ENCODE measurements around the gene KLHDC7B.
"Not testable (repeated sequence)": the region's sequence is repeated elsewhere in the genome, so short reads cannot be mapped to it uniquely, and the experiment has no call there.

- not testable (repeated sequence) for TF ChIP-seq CTCF (IDR thresholded peaks at IDR 0.05; ENCODE audit: insufficient read depth, low read length); SPI1 (IDR thresholded peaks at IDR 0.05; ENCODE audit: borderline replicate concordance, low read depth); REST (IDR thresholded peaks at IDR 0.05; ENCODE audit: insufficient replicate concordance, low read depth); POLR2AphosphoS5 (IDR thresholded peaks at IDR 0.05; ENCODE audit: low read depth); GABPA (IDR thresholded peaks at IDR 0.05; ENCODE audit: low read depth)
Observed at GRCh38 chr22:50520184-50520583, 25.5 kb upstream of the KLHDC7B start.

Measured in HL-60 (cell line).